Ectodermal cell (in vitro differentiated cells): Measurements from ENCODE around the gene SULT4A1.
A peak's percentile ranks its signal among the peaks of the same experiment; 100 is the strongest.

Source experiments
- H3K27ac ChIP-seq: 2 replicates; pipeline ENCODE4 v1.7.0; 2013; ENCODE audit warnings: mild to moderate bottlenecking, low read depth, low read length; ENCODE audit not compliant: insufficient read depth, poor library complexity, severe bottlenecking
- H3K27me3 ChIP-seq: 2 replicates; pipeline ENCODE4 v1.7.0; 2013; ENCODE audit warnings: mild to moderate bottlenecking, low read length; ENCODE audit not compliant: insufficient read depth, control insufficient read depth, poor library complexity, severe bottlenecking
- H3K36me3 ChIP-seq: one replicate; pipeline ENCODE4 v1.7.0; 2013; ENCODE audit warnings: low read length; ENCODE audit not compliant: control insufficient read depth, insufficient read depth
- H3K4me1 ChIP-seq: one replicate; pipeline ENCODE4 v1.7.0; 2013; ENCODE audit warnings: low read length; ENCODE audit not compliant: control insufficient read depth, insufficient read depth
- H3K4me3 ChIP-seq: 2 replicates; pipeline ENCODE4 v1.7.0; 2013; ENCODE audit warnings: low read depth, low read length, control low read depth; ENCODE audit not compliant: insufficient read depth
- H3K9me3 ChIP-seq: 2 replicates; pipeline ENCODE4 v1.7.0; 2013; ENCODE audit warnings: mild to moderate bottlenecking, low read length, moderate library complexity; ENCODE audit not compliant: control insufficient read depth
- WGBS, 2 experiments: methylation state at CpG; one replicate each; pipeline ENCODE4 v1.1.7; 2013; ENCODE audit warnings: missing lambda C conversion rate in 2 of 2; 5-methylcytosine and 5-hydroxymethylcytosine counted together

Gene SULT4A1

DNA sequence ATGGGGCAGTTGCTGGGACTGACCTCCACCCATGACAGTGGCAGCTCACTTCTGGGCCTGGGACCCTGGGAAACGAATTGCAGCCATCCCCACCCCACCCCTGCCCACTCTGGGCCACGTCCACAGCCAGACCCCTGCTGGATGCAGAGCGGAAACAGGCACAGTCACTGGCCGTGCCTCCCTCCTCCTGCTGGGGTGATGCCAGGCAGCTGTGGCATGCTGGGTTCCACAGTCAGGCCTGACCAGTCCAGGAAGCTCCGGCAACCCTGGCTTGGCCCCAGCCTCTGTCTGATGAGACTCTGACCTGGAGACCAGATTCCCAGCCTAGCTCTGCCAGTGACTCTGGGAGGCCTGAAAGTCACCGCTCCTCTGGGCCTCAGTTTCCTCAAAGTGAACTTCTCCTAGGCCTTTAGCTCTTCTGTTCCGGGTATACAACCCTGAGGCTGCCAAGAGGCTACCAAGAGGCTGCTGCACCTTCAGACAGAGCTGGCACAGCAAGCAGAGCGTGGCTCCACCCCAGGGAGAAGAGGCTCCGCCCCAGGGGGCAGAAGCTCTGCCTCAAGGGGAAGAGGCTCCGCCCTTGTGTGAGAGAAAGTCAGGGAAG lies 8.9 kb downstream of the SULT4A1 start:
- WGBS, 2 experiments = 90 to 92% methylated on average over 10 of the region's 10 CpGs
- no peak overlapping the region for H3K4me3 ChIP-seq
- peaks cover 6% of the 10 kb centered on the region for H3K4me1 ChIP-seq
- no peaks in the 10 kb centered on the region for H3K9me3 ChIP-seq
- no peak overlapping the region for H3K27ac ChIP-seq
- H3K36me3 ChIP-seq = no peaks in the 10 kb centered on the region
- no peaks in the 10 kb centered on the region for H3K27me3 ChIP-seq

DNA sequence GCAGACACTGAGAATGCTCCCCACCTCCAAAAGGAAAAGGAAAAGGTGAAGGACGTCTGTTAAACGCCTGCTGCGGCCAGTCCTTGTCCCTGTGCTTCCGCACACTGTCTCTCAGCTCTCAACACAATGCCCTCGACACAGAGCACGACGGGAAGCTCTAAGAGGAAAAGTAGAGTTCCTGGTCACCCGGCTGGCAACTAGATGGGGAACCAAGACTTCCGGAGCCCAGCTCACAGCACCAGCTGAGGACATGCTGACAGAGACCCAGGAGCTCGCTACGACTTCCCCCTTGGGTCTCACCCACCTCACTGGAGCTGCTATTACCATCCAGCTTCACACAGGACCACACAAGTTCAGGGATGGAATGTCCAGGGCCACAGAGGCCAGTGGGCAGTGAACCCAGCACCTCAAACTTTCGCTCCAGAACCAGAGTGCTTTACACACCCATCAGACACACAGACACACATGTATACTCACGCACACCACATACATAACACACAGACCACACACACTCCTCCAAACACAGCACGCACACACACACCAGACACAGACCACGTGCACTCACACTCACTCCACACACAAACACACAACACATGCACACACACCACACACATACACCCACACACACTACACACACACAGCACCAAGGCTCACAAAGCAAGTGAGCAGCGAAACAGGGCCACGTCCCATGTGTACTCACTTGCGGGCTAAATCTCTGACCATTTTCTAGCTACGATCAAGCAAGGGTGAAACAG lies 9.6 kb downstream of the SULT4A1 start:
- H3K27me3 ChIP-seq = no peaks in the 10 kb centered on the region

DNA sequence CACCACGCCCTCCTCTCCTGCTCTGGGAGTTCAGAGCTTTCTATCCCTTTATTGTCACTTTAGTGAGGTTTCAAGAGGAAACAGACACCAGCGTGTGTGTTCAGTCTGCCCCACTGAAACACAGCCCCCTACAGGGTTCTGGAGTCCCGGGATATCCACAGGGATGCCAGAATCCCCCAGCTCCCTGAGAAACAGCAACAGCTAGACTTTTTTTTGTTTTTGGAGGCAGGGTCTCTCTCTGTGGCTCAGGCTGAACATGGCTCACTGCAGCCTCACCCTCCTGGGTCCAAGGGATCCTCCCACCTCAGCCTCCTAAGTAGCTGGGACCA lies 10.4 kb downstream of the SULT4A1 start:
- 60 to 67% methylated on average over 3 of the region's 3 CpGs for WGBS, 2 experiments
- H3K27ac ChIP-seq = no peak overlapping the region
- no peaks in the 10 kb centered on the region for H3K27me3 ChIP-seq
- H3K36me3 ChIP-seq = no peaks in the 10 kb centered on the region
- peaks cover 6% of the 10 kb centered on the region for H3K4me1 ChIP-seq
- no peak overlapping the region for H3K4me3 ChIP-seq
- no peaks in the 10 kb centered on the region for H3K9me3 ChIP-seq

More for the DNA sequence above, 9.6 kb downstream of the SULT4A1 start:
- no peaks in the 10 kb centered on the region for H3K9me3 ChIP-seq
- no peak overlapping the region for H3K4me3 ChIP-seq
- no peaks in the 10 kb centered on the region for H3K36me3 ChIP-seq
- no peak overlapping the region for H3K27ac ChIP-seq
- WGBS, 2 experiments = 88 to 91% methylated on average over 19 of the region's 19 CpGs
- H3K4me1 ChIP-seq = peaks cover 6% of the 10 kb centered on the region

DNA sequence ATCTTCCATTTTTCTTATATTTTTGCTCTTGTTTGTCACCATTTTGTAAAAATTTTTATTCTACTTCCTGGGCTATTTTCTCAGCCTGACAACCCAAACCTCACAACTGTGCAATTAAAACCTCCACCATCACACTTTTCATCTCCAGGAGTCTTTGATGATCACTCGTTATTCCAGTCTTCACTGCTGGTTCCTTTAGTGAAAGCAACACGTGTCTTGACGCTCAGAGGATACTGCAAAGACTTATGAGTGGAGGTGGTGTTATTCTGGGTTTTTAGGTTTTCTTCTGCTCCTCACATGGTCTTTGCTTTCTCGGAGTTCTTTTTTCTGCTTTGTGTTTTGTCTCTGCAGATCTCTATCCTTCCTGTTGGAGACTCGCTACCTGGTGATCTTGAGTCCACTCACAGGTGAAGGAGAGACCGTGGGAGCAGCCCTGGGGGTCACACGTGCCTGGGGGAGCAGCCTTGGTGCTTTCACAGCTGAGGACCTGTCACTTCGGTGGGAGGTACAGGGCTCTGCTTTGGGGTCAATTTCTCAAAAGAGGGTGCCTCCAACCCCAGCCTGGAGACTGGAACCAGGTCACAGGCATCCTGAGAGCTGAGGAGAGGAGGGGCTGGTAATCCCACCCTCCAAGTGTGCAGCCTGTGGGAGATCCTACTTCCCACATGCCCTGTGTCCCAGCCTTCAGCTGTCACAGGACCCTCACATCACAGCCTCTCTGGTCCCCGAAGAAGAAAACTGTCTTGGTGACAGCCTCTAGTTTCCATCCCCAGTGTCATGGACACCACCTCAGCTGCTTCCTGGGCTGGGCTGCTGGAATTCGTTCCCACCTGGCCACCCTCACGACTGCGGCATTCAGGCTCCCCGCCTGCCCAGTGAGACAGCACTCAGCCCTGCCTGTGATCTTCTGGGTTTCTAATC lies 11.0 kb downstream of the SULT4A1 start:
- H3K27me3 ChIP-seq = no peaks in the 10 kb centered on the region
- H3K4me1 ChIP-seq = peaks cover 6% of the 10 kb centered on the region
- no peak overlapping the region for H3K27ac ChIP-seq
- no peaks in the 10 kb centered on the region for H3K9me3 ChIP-seq
- 81 to 83% methylated on average over 13 of the region's 13 CpGs for WGBS, 2 experiments
- H3K4me3 ChIP-seq = no peak overlapping the region
- H3K36me3 ChIP-seq = no peaks in the 10 kb centered on the region

DNA sequence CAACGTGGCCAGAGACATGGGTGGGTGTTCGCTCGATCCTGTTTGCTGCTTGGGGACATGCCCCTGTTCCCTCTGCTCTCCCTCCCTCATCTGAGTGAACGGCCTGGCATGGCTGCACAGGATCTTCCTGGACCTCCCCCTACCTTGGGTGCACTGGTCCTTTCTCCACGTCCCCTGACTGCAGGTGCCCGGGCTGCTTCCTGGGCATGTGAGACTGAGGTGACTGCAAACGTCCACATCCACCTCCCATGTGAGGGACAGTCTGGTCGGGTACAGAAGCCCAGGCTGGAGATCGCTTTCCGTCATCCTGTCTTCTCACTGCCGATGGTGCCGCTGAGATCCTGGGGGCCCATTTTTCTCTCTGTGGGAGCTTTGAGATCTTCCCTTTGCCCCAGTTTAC lies 11.8 kb downstream of the SULT4A1 start:
- WGBS, 2 experiments = 89 to 93% methylated on average over 12 of the region's 12 CpGs
- H3K4me3 ChIP-seq = no peak overlapping the region

DNA sequence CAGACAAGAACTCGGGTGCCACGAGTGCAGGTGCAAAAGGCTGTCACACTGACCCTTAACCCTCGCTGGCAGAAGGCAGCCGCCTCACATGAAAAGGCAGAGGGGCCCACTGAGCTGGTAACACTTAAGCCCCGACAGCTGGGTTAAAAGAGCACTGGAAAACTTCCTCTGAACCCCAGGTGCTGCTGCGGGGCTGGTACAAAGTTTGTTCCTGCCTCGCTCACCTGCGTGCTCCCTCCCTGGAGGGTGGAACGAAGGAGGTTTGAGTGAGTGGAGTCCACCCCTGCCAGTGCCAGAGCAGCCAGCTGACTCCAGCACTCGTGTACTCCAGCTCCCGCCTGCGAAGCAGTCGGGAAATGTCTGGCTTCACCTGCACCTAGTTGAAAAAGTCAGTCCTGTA lies 12.6 kb downstream of the SULT4A1 start:
- Histone ChIP-seq H3K27ac (peak overlapping the region; percentile 16), H3K27me3 (no peaks in the 10 kb centered on the region), H3K36me3 (no peaks in the 10 kb centered on the region), H3K9me3 (no peaks in the 10 kb centered on the region), H3K4me3 (no peak overlapping the region), H3K4me1 (peaks cover 6% of the 10 kb centered on the region)
- WGBS, 2 experiments = 89% methylated on average over 13 of the region's 13 CpGs

More for the DNA sequence above, 11.8 kb downstream of the SULT4A1 start:
- no peaks in the 10 kb centered on the region for H3K9me3 ChIP-seq
- no peaks in the 10 kb centered on the region for H3K27me3 ChIP-seq
- H3K36me3 ChIP-seq = no peaks in the 10 kb centered on the region
- peaks cover 6% of the 10 kb centered on the region for H3K4me1 ChIP-seq
- H3K27ac ChIP-seq = no peak overlapping the region

DNA sequence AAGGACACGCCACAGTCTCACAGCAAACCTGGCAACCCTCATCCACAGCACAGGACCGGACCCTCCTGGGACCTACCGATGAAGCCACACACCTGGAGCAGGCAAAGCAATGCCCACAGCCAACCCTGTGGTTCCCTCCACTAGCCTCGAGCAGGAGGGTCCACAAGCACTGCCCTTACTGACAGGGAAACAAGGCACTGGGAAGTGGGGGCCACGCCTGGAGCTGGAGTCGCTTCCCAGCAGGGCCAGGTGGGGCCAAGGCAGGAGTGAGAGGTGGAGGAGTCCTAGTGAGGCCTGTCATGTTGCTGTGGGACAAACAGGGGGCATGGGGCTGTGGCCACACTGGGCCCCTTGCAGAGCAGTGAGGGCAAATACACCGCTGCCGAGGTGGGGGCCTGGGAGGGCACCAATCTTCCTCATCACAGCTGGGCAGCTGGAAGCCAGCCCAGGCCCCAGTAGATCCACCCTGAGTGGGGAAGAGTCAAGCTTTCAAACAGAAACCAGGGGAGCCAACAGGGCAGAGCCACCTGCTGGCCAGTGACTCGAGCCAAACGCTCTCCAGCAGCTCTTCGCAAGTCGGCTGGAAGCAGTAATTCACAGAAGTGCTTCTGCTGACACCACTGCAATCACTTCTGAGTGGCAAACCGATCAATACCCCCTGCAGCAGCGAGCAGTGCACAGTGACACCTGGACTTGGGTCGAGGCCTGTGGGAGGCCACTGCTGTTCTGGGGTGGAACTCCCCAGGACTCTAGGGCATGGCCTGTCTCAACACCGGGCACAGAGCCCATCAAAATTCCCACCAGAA lies 13.7 kb downstream of the SULT4A1 start:
- Histone ChIP-seq H3K27me3 (no peaks in the 10 kb centered on the region), H3K4me3 (no peak overlapping the region), H3K27ac (no peak overlapping the region), H3K4me1 (peaks cover 6% of the 10 kb centered on the region), H3K36me3 (no peaks in the 10 kb centered on the region), H3K9me3 (no peaks in the 10 kb centered on the region)
- WGBS, 2 experiments = 66 to 68% methylated on average over 16 of the region's 16 CpGs

DNA sequence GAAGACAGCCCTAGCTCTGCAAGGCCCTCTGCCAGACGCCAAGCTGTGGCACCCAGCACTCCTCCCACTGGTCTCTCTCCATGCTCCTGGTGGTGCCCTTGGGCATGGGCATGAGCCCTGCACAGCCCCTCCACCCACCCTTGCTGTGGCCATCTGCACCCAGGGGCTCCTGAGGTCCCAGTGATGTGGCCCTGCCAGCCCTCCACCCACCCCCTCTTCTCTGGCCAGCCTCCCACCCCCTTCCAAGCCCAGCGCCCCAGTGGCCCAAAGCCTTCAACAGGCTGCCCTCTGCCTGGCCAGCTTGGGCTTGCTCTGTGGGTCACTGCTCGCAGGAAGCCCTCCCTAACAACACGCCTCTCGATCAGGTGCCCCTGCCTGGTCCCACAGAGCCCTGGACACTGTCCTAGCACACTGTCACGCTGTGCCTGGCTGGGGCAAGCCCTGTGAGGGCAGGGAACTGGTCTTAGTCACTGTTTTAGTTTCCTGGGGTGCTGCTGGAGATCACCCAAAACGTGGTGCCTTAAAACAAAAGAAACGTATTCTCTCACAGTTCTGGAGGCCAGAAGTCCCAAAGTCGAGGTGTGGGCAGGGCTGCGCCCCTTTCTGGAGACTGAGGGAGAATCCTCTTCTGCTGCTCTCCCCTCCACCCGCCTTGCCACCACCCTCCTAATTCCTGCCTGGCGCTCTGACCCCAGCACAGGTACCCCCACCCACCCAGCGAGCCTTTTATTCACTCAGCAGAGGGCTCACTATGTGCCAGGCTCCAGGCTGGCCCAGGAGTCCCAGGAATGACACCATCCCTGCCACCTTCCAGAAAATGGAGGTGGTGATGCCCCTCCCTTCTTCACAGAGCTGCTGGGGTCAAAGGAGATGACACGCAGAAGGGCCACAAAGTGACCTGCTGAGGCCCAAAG lies 14.7 kb downstream of the SULT4A1 start:
- Histone ChIP-seq H3K36me3 (no peaks in the 10 kb centered on the region), H3K27me3 (no peaks in the 10 kb centered on the region), H3K4me3 (no peak overlapping the region), H3K9me3 (no peaks in the 10 kb centered on the region), H3K27ac (no peak overlapping the region), H3K4me1 (peaks cover 6% of the 10 kb centered on the region)
- WGBS, 2 experiments = 90 to 93% methylated on average over 14 of the region's 14 CpGs

DNA sequence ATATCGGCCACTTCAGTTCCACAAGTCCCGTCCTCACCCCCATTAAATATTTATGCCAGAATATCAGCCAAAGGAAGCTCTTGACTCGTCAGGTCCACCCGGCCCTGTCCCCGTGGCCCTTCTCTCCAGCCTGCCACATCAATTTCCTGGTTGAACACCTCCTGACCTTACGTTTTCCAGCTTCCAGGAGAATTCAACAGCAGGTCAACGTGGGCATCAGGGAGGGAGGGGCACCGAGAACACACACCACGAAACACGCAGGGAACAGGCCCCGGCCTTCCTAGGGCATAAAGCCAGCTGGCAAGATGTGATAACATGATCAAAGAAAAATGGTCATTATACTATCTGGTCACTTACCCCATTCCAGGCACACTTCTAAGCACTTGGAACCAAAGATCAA lies 15.3 kb downstream of the SULT4A1 start:
- H3K4me3 ChIP-seq = no peak overlapping the region
- H3K4me1 ChIP-seq = peaks cover 6% of the 10 kb centered on the region
- H3K36me3 ChIP-seq = no peaks in the 10 kb centered on the region
- WGBS, 2 experiments = 94 to 95% methylated on average over 11 of the region's 11 CpGs
- H3K27ac ChIP-seq = no peak overlapping the region
- H3K9me3 ChIP-seq = no peaks in the 10 kb centered on the region
- no peaks in the 10 kb centered on the region for H3K27me3 ChIP-seq
